SK-N-MC (cell line): ENCODE results near the gene FCHSD1.

Source experiments
- EZH2 ChIP-seq: fragments of 200-600 bp; sonication (generic); IDR thresholded peaks from one replicate; pipeline ENCODE4 v1.6.1; 2017; ENCODE audit warnings: antibody characterized with exemption
- POLR2AphosphoS5 ChIP-seq: IDR thresholded peaks from 2 replicates; pipeline ENCODE4 v1.6.1; 2012; ENCODE audit warnings: mild to moderate bottlenecking, low read depth, low read length, borderline replicate concordance

DNA sequence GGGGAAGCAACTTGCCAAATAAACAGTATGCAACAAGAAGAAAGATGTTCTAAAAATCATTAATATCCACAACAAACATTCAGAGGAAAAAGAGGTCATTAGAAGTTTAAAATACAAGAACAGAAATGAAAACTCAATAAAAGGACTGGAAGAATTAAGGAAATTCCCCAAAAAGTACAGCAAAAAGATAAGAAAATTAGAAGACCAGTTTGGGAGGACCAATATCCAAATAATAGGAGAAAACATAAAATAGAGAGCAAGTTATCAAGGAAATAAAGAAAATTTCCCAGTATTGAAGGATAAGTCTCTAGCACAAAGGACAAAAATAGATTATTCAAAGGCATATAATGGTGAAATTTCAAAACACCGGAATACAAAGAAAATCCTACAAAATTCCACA, 54.4 kb downstream of the FCHSD1 start:
- no peak for TF ChIP-seq POLR2AphosphoS5
- no peak for TF ChIP-seq EZH2
